Astrocyte (in vitro differentiated cells and primary cell): Measurements from ENCODE around the gene EPS8L3. TPM values are rescaled to one million over a fixed set of nuclear protein-coding genes. Genes with fewer than 3 reads are reported as not detected.
"Not testable (repeated sequence)": the region's sequence is repeated elsewhere in the genome, so short reads cannot be mapped to it uniquely, and the experiment has no call there.

Experiments used
- DNase-seq: peaks from one replicate; pipeline ENCODE4 v3.0.0-alpha.2; 2010; ENCODE audit warnings: low read depth
- FAIRE-seq: peaks from 2 replicates; lab custom pipeline; 2011; peaks lifted over from hg19 to GRCh38; lab: Jason Lieb, UNC
- H2AFZ ChIP-seq: 2 replicates; pipeline ENCODE4 v1.6.0; 2012; ENCODE audit warnings: low read depth, low read length, inconsistent platforms
- H3K27ac ChIP-seq: 2 replicates; pipeline ENCODE4 v1.5.1; 2011; ENCODE audit warnings: low read depth, low read length, inconsistent platforms
- H3K27me3 ChIP-seq: 2 replicates; pipeline ENCODE4 v1.6.0; 2011; ENCODE audit warnings: low read length, inconsistent platforms; ENCODE audit not compliant: insufficient read depth
- H3K36me3 ChIP-seq: 2 replicates; pipeline ENCODE4 v1.5.1; 2011; ENCODE audit warnings: low read length, inconsistent platforms; ENCODE audit not compliant: insufficient read depth
- H3K4me1 ChIP-seq: 2 replicates; pipeline ENCODE4 v1.5.1; 2011; ENCODE audit warnings: low read length, inconsistent platforms; ENCODE audit not compliant: insufficient read depth
- H3K4me2 ChIP-seq: 2 replicates; pipeline ENCODE4 v1.6.0; 2012; ENCODE audit warnings: low read length, inconsistent platforms
- H3K4me3 ChIP-seq: 2 replicates; pipeline ENCODE4 v1.5.1; 2011; ENCODE audit warnings: low read depth, mild to moderate bottlenecking, low read length, inconsistent platforms; ENCODE audit not compliant: insufficient read depth
- H3K79me2 ChIP-seq: 2 replicates; pipeline ENCODE4 v1.6.0; 2012; ENCODE audit warnings: mild to moderate bottlenecking, low read length, inconsistent platforms; ENCODE audit not compliant: insufficient read depth
- H3K9ac ChIP-seq: 2 replicates; pipeline ENCODE4 v1.6.0; 2012; ENCODE audit warnings: mild to moderate bottlenecking, low read length, inconsistent platforms
- H3K9me3 ChIP-seq: 2 replicates; pipeline ENCODE4 v1.5.1; 2012; ENCODE audit warnings: low read depth, mild to moderate bottlenecking, low read length, inconsistent platforms; ENCODE audit not compliant: insufficient read depth
- H4K20me1 ChIP-seq: 2 replicates; pipeline ENCODE4 v1.6.0; 2012; ENCODE audit warnings: low read length, inconsistent platforms; ENCODE audit not compliant: insufficient read depth
- H3K27ac Mint-ChIP-seq: one replicate; pipeline ENCODE4 v1.8.0; 2021; ENCODE audit warnings: mild to moderate bottlenecking, mixed read lengths; ENCODE audit not compliant: unreplicated experiment
- H3K27me3 Mint-ChIP-seq: one replicate; pipeline ENCODE4 v1.8.0; 2021; ENCODE audit warnings: low read depth, mixed read lengths; ENCODE audit not compliant: unreplicated experiment
- H3K36me3 Mint-ChIP-seq: one replicate; pipeline ENCODE4 v1.8.0; 2021; ENCODE audit warnings: low read depth, mixed read lengths; ENCODE audit not compliant: unreplicated experiment
- H3K4me1 Mint-ChIP-seq: one replicate; pipeline ENCODE4 v1.8.0; 2021; ENCODE audit warnings: low read depth, mixed read lengths; ENCODE audit not compliant: unreplicated experiment
- H3K4me3 Mint-ChIP-seq: one replicate; pipeline ENCODE4 v1.8.0; 2021; ENCODE audit warnings: mild to moderate bottlenecking, moderate library complexity, mixed read lengths; ENCODE audit not compliant: unreplicated experiment
- H3K9me3 Mint-ChIP-seq: one replicate; pipeline ENCODE4 v1.8.0; 2021; ENCODE audit warnings: mild to moderate bottlenecking, mixed read lengths; ENCODE audit not compliant: unreplicated experiment
- EZH2 ChIP-seq: IDR thresholded peaks from 2 replicates; pipeline ENCODE4 v1.6.1; 2012; ENCODE audit warnings: mild to moderate bottlenecking, low read length, inconsistent platforms; ENCODE audit not compliant: insufficient read depth
- total RNA-seq: library from RNA; stranded (reverse); gene quantifications from 2 replicates; pipeline ENCODE4 v1.2.1, GENCODE V29; 2021
- TF ChIP-seq, protein P1 (sequence below): IDR thresholded peaks from 2 replicates; pipeline ENCODE4 v1.5.1; 2011; ENCODE audit warnings: low read depth, mild to moderate bottlenecking, inconsistent platforms, low read length, moderate library complexity; ENCODE audit not compliant: insufficient read depth

Gene EPS8L3
- total RNA-seq, 1 donor from 2014 or later = not detected

DNA sequence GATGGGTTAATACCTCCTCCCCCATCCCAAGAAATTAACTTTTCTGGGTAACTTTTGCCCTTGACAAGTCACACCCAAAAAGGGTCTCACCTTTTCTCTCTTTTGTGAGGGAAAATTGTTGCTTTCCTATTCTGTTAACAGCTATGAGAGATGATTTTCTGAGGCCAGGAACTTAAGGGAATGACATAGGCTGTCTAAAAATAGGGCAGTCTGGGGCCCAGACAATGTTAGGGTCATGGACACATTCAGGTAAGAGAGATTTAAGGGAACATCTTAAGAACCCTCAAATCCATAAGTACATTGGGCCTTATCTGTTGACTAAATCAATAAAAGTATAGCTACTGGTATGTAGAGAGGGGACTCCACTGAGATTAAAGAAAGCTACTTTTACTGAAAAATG is 14.5 kb downstream of the EPS8L3 start:
- Histone ChIP-seq H3K27ac (no peak overlapping the region), H3K4me2 (no peak overlapping the region), H4K20me1 (no peaks in the 10 kb centered on the region), H3K79me2 (no peaks in the 10 kb centered on the region), H3K27me3 (peaks cover 3% of the 10 kb centered on the region), H3K9ac (no peak overlapping the region), H2AFZ (no peak overlapping the region), H3K36me3 (no peaks in the 10 kb centered on the region), H3K4me3 (no peak overlapping the region), H3K4me1 (no peaks in the 10 kb centered on the region), H3K9me3 (peaks cover 3% of the 10 kb centered on the region)
- DNase-seq = no peak
- Mint-ChIP-seq H3K4me1 (no peaks in the 10 kb centered on the region), H3K36me3 (peaks cover 2% of the 10 kb centered on the region), H3K9me3 (peaks cover 21% of the 10 kb centered on the region), H3K27me3 (peaks cover 67% of the 10 kb centered on the region), H3K4me3 (no peak overlapping the region), H3K27ac (no peak overlapping the region)
- FAIRE-seq = no peak
- TF ChIP-seq, protein P1, sequence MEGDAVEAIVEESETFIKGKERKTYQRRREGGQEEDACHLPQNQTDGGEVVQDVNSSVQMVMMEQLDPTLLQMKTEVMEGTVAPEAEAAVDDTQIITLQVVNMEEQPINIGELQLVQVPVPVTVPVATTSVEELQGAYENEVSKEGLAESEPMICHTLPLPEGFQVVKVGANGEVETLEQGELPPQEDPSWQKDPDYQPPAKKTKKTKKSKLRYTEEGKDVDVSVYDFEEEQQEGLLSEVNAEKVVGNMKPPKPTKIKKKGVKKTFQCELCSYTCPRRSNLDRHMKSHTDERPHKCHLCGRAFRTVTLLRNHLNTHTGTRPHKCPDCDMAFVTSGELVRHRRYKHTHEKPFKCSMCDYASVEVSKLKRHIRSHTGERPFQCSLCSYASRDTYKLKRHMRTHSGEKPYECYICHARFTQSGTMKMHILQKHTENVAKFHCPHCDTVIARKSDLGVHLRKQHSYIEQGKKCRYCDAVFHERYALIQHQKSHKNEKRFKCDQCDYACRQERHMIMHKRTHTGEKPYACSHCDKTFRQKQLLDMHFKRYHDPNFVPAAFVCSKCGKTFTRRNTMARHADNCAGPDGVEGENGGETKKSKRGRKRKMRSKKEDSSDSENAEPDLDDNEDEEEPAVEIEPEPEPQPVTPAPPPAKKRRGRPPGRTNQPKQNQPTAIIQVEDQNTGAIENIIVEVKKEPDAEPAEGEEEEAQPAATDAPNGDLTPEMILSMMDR = no peak
- TF ChIP-seq EZH2 = no peak

DNA sequence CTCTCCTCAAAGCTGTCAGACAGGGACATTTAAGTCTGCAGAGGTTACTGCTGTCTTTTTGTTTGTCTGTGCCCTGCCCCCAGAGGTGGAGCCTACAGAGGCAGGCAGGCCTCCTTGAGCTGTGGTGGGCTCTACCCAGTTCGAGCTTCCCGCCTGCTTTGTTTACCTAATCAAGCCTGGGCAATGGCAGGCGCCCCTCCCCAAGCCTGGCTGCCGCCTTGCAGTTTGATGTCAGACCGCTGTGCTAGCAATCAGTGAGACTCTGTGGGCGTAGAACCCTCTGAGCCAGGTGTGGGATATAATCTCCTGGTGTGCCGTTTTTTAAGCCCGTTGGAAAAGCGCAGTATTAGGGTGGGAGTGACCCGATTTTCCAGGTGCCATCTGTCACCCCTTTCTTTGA is 15.4 kb downstream of the EPS8L3 start:
- not testable (repeated sequence) for H3K4me2 ChIP-seq, H4K20me1 ChIP-seq, H3K27me3 ChIP-seq, FAIRE-seq, H3K36me3 ChIP-seq, H3K4me1 Mint-ChIP-seq, H3K9ac ChIP-seq, DNase-seq, H3K27ac Mint-ChIP-seq, H3K9me3 ChIP-seq, H2AFZ ChIP-seq, H3K79me2 ChIP-seq, H3K4me1 ChIP-seq, H3K36me3 Mint-ChIP-seq, H3K27ac ChIP-seq, H3K4me3 Mint-ChIP-seq, H3K4me3 ChIP-seq
- H3K9me3 Mint-ChIP-seq = peaks cover 21% of the 10 kb centered on the region
- H3K27me3 Mint-ChIP-seq = peaks cover 68% of the 10 kb centered on the region

DNA sequence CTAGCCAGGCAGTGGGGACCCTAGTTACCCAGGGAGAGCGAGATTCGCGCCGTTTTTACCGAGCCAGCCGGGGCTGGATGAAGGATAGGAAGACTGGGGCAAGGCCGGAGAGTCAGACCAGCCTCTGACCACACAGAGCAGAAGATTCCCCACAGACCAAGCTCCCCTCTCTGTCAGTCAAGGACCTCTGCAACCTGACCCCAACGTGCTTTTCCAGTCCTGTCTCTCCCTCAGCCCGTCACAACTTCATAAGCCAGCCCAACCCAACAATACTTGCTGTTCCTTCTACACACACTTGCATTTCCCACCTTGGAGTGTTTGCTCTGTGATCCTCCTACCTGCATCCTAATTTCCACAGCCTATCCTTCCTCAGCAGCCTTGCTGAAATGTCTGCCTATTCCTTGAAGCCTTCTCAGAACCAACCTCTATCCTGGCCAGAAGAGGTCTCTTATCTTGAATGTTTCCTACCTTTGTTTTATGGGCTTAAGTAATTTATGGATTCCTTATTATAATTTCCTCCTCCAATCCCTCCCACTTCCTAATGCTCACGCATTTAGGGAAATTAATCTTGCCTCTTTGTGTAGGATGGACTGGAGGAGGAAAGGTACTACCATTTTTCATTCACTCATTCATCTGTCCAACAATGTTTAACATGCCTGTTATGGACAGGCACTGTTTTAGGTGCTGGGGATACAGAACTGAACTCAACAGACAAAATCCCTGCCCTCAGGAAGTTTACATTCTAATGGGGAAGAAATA is 22.9 kb downstream of the EPS8L3 start, which contains the start of gene GSTM3:
Gene GSTM3, minus strand, starts transcription at position 424 of the 759 bp plus-strand sequence. CDS start 751 bp downstream, outside the sequence.
- H3K9me3 Mint-ChIP-seq = peaks cover 5% of the 10 kb centered on the region
- Histone ChIP-seq H3K4me1 (peaks cover 7% of the 10 kb centered on the region), H3K4me3 (peak within 1 kb of the TSS; percentile 72), H3K27ac (peak within 1 kb of the TSS; percentile 44), H2AFZ (peak within 1 kb of the TSS; percentile 98), H3K79me2 (peaks cover 2% of the 10 kb centered on the region), H4K20me1 (no peaks in the 10 kb centered on the region), H3K9ac (peak within 1 kb of the TSS; percentile 87), H3K27me3 (no peaks in the 10 kb centered on the region), H3K36me3 (peaks cover 4% of the 10 kb centered on the region), H3K4me2 (peak within 1 kb of the TSS; percentile 94), H3K9me3 (no peaks in the 10 kb centered on the region)
- no peak for TF ChIP-seq EZH2
- TF ChIP-seq, protein P1 = no peak
- H3K36me3 Mint-ChIP-seq = peaks cover 17% of the 10 kb centered on the region
- H3K27ac Mint-ChIP-seq = no peak within 1 kb of the TSS
- H3K4me1 Mint-ChIP-seq = no peaks in the 10 kb centered on the region
- peak; percentile 1 for DNase-seq
- H3K27me3 Mint-ChIP-seq = peaks cover 58% of the 10 kb centered on the region
- peak within 1 kb of the TSS; percentile 84 for H3K4me3 Mint-ChIP-seq
- FAIRE-seq = no peak
